ENCODE measurements around the gene SH3RF3. TPM values are rescaled to one million over a fixed set of nuclear protein-coding genes. Genes with fewer than 3 reads are reported as not detected.
"Not testable (repeated sequence)": the region's sequence is repeated elsewhere in the genome, so short reads cannot be mapped to it uniquely, and the experiment has no call there.

Gene SH3RF3
- total and polyA plus RNA-seq, 8 donors, result 7.0 to 11.1 (median 8.3) TPM

- Histone ChIP-seq H3K4me1 (no peaks in the 10 kb centered on the region), H3K27me3 (no peaks in the 10 kb centered on the region), H3K27ac (no peak overlapping the region), H3K36me3 (no peaks in the 10 kb centered on the region), H3K9me3 (no peaks in the 10 kb centered on the region), H3K4me3 (no peak overlapping the region)
- DNase-seq, result no peak
- intact Hi-C loops (cut with DNase I), result no loop called here
- TF ChIP-seq CTCF (IDR thresholded peaks at IDR 0.05), result no peak
- ATAC-seq, result no peak
Measured at GRCh38 chr2:109157563-109158105, 28.6 kb downstream of the SH3RF3 start.

- no peak overlapping the region for H3K27ac ChIP-seq
- intact Hi-C loops (cut with DNase I), result no loop called here
- no peak for TF ChIP-seq CTCF (IDR thresholded peaks at IDR 0.05)
- H3K36me3 ChIP-seq, result no peaks in the 10 kb centered on the region
- ATAC-seq, result no peak
- H3K4me1 ChIP-seq, result no peaks in the 10 kb centered on the region
- no peaks in the 10 kb centered on the region for H3K9me3 ChIP-seq
- H3K4me3 ChIP-seq, result no peak overlapping the region
- no peaks in the 10 kb centered on the region for H3K27me3 ChIP-seq
- no peak for DNase-seq
Measured at GRCh38 chr2:109158237-109158636, 29.2 kb downstream of the SH3RF3 start.

GRCh38 chr2:109159096-109159495 is 30.1 kb downstream of the SH3RF3 start:
- intact Hi-C loops (cut with DNase I), result no loop called here
- no peaks in the 10 kb centered on the region for H3K9me3 ChIP-seq
- H3K4me1 ChIP-seq, result peaks cover 5 to 6% of the 10 kb centered on the region in 2 donors
- DNase-seq, result no peak
- H3K36me3 ChIP-seq, result no peaks in the 10 kb centered on the region
- H3K4me3 ChIP-seq, result no peak overlapping the region
- no peak for ATAC-seq
- no peak for TF ChIP-seq CTCF (IDR thresholded peaks at IDR 0.05)
- H3K27me3 ChIP-seq, result no peaks in the 10 kb centered on the region
- no peak overlapping the region for H3K27ac ChIP-seq

- ATAC-seq (no peak), DNase-seq (no peak)
- intact Hi-C loops (cut with DNase I), result no loop called here
- H3K27me3 ChIP-seq, result no peaks in the 10 kb centered on the region
- no peak overlapping the region for H3K27ac ChIP-seq
- no peak overlapping the region for H3K4me3 ChIP-seq
- H3K9me3 ChIP-seq, result no peaks in the 10 kb centered on the region
- no peaks in the 10 kb centered on the region for H3K36me3 ChIP-seq
- TF ChIP-seq CTCF (IDR thresholded peaks at IDR 0.05), result no peak
- H3K4me1 ChIP-seq, result peaks cover 13 to 22% of the 10 kb centered on the region in 2 donors
Measured at GRCh38 chr2:109160714-109161440, 31.9 kb downstream of the SH3RF3 start.

- H3K4me1 ChIP-seq, result peaks cover 16 to 22% of the 10 kb centered on the region in 2 donors
- H3K27ac ChIP-seq; H3K4me3 ChIP-seq; H3K9me3 ChIP-seq; H3K36me3 ChIP-seq; H3K27me3 ChIP-seq; intact Hi-C loops (cut with DNase I); ATAC-seq; DNase-seq: not testable (repeated sequence)
Measured at GRCh38 chr2:109162367-109162766, 33.4 kb downstream of the SH3RF3 start.
